K562 (cell line): ENCODE results near the gene FSHR.

Source experiments
- CHCHD3 ChIP-seq: fragments of 250-450 bp; sonication (Bioruptor Pico); IDR thresholded peaks from 2 replicates; pipeline ENCODE4 v2.1.2; 2022; ENCODE audit warnings: mild to moderate bottlenecking
- ESRRA ChIP-seq: fragments of 450-650 bp; IDR thresholded peaks from 2 replicates; pipeline ENCODE4 v1.6.1; 2014; ENCODE audit warnings: low read depth, mild to moderate bottlenecking, moderate library complexity, borderline replicate concordance
- RFX5 ChIP-seq: IDR thresholded peaks from 2 replicates; pipeline ENCODE4 v1.6.1; 2011; ENCODE audit warnings: low read depth, mild to moderate bottlenecking, improper control_type of control experiment, low read length
- TCF7L2 ChIP-seq: fragments of 150-350 bp; IDR thresholded peaks from 2 replicates; pipeline ENCODE4 v1.6.1; 2016; ENCODE audit warnings: low read depth, mild to moderate bottlenecking, low read length, moderate library complexity
- ZNF224 ChIP-seq: sonication (generic); formaldehyde crosslinking; IDR thresholded peaks from 2 replicates; pipeline ENCODE4 v1.8.0; 2022; ENCODE audit warnings: mild to moderate bottlenecking, missing genetic modification reagents
- ZNF696 ChIP-seq: fragments of 250-450 bp; sonication (Bioruptor Pico); conservative IDR thresholded peaks from 2 replicates; pipeline ENCODE4 v1.4.0; 2020; ENCODE audit warnings: mild to moderate bottlenecking, moderate library complexity
- TF ChIP-seq, protein P1 (sequence below): fragments of 150-350 bp; IDR thresholded peaks from 2 replicates; pipeline ENCODE4 v1.6.1; 2014; ENCODE audit warnings: low read depth, mild to moderate bottlenecking, low read length, borderline replicate concordance
- TF ChIP-seq, protein P2 (sequence below), 2 experiments: fragments of 450-650 bp; formaldehyde crosslinking in 1 of 2; IDR thresholded peaks; 2 replicates each; pipeline versions ENCODE4 v1.4.0 to v1.6.1; 2014 to 2020; ENCODE audit warnings: mild to moderate bottlenecking in 2 of 2, borderline replicate concordance in 1 of 2, low read depth in 1 of 2
- TF ChIP-seq, protein P3 (sequence below): fragments of 250-450 bp; sonication (Bioruptor Pico); IDR thresholded peaks from 2 replicates; pipeline ENCODE4 v1.8.0; 2022; ENCODE audit warnings: inconsistent platforms
- TF ChIP-seq, protein P4 (sequence below): sonication (generic); formaldehyde crosslinking; IDR thresholded peaks from 2 replicates; pipeline ENCODE4 v1.9.0; 2022; ENCODE audit warnings: mild to moderate bottlenecking, missing genetic modification reagents

DNA sequence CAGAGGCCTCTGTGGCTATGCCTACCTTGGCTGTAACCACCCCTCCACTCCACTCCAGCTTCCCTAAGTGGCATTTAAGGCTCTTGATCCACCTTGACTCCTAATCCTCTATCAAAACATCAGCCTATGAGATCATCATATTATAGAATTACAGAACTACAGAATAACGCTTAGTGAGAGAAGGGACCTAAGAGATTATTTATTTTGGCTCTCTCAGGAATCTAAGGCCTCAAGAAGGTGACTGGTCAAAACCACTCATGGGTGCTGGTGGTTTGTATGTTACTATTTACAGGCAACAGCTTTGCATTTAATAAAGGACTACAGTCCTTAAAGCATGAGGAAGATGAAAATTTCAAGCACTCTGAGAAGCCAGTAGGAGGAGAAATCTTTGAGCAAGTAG, 118.8 kb downstream of the FSHR start:
- no peak for TF ChIP-seq ZNF696 (CRISPR knock-in tag)
- no peak for TF ChIP-seq CHCHD3 (CRISPR knock-in tag)
- TF ChIP-seq, protein P1, sequence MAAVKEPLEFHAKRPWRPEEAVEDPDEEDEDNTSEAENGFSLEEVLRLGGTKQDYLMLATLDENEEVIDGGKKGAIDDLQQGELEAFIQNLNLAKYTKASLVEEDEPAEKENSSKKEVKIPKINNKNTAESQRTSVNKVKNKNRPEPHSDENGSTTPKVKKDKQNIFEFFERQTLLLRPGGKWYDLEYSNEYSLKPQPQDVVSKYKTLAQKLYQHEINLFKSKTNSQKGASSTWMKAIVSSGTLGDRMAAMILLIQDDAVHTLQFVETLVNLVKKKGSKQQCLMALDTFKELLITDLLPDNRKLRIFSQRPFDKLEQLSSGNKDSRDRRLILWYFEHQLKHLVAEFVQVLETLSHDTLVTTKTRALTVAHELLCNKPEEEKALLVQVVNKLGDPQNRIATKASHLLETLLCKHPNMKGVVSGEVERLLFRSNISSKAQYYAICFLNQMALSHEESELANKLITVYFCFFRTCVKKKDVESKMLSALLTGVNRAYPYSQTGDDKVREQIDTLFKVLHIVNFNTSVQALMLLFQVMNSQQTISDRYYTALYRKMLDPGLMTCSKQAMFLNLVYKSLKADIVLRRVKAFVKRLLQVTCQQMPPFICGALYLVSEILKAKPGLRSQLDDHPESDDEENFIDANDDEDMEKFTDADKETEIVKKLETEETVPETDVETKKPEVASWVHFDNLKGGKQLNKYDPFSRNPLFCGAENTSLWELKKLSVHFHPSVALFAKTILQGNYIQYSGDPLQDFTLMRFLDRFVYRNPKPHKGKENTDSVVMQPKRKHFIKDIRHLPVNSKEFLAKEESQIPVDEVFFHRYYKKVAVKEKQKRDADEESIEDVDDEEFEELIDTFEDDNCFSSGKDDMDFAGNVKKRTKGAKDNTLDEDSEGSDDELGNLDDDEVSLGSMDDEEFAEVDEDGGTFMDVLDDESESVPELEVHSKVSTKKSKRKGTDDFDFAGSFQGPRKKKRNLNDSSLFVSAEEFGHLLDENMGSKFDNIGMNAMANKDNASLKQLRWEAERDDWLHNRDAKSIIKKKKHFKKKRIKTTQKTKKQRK, result no peak
- TF ChIP-seq, protein P2, sequence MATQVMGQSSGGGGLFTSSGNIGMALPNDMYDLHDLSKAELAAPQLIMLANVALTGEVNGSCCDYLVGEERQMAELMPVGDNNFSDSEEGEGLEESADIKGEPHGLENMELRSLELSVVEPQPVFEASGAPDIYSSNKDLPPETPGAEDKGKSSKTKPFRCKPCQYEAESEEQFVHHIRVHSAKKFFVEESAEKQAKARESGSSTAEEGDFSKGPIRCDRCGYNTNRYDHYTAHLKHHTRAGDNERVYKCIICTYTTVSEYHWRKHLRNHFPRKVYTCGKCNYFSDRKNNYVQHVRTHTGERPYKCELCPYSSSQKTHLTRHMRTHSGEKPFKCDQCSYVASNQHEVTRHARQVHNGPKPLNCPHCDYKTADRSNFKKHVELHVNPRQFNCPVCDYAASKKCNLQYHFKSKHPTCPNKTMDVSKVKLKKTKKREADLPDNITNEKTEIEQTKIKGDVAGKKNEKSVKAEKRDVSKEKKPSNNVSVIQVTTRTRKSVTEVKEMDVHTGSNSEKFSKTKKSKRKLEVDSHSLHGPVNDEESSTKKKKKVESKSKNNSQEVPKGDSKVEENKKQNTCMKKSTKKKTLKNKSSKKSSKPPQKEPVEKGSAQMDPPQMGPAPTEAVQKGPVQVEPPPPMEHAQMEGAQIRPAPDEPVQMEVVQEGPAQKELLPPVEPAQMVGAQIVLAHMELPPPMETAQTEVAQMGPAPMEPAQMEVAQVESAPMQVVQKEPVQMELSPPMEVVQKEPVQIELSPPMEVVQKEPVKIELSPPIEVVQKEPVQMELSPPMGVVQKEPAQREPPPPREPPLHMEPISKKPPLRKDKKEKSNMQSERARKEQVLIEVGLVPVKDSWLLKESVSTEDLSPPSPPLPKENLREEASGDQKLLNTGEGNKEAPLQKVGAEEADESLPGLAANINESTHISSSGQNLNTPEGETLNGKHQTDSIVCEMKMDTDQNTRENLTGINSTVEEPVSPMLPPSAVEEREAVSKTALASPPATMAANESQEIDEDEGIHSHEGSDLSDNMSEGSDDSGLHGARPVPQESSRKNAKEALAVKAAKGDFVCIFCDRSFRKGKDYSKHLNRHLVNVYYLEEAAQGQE (IDR thresholded peaks at IDR 0.05; ENCODE audit: borderline replicate concordance), result no peak
- TF ChIP-seq, protein P2 (CRISPR knock-in tag; IDR thresholded peaks at IDR 0.05; ENCODE audit: low read depth), result no peak
- TF ChIP-seq RFX5, result no peak
- no peak for TF ChIP-seq ESRRA
- TF ChIP-seq, protein P3, sequence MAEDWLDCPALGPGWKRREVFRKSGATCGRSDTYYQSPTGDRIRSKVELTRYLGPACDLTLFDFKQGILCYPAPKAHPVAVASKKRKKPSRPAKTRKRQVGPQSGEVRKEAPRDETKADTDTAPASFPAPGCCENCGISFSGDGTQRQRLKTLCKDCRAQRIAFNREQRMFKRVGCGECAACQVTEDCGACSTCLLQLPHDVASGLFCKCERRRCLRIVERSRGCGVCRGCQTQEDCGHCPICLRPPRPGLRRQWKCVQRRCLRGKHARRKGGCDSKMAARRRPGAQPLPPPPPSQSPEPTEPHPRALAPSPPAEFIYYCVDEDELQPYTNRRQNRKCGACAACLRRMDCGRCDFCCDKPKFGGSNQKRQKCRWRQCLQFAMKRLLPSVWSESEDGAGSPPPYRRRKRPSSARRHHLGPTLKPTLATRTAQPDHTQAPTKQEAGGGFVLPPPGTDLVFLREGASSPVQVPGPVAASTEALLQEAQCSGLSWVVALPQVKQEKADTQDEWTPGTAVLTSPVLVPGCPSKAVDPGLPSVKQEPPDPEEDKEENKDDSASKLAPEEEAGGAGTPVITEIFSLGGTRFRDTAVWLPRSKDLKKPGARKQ (CRISPR knock-in tag), result no peak
- TF ChIP-seq ZNF224 (CRISPR knock-in tag), result no peak
- TF ChIP-seq, protein P4, sequence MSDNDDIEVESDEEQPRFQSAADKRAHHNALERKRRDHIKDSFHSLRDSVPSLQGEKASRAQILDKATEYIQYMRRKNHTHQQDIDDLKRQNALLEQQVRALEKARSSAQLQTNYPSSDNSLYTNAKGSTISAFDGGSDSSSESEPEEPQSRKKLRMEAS (CRISPR knock-in tag), result no peak
- no peak for TF ChIP-seq TCF7L2
